ENCODE data around the gene KRTAP10-9.

GRCh38 chr21:44593598-44594405, 33.1 kb upstream of the KRTAP10-9 start:
- TF ChIP-seq CTCF (optimal IDR thresholded peaks at IDR 0.05 in 1 of 3, IDR thresholded peaks at IDR 0.05 in 1 of 3, conservative IDR thresholded peaks at IDR 0.05 in 1 of 3; ENCODE audit: extremely low read depth in 1 of 3, insufficient read depth in 2 of 3, low read length in 3 of 3) (no peak), EZH2 (IDR thresholded peaks at IDR 0.05; ENCODE audit: low read length) (no peak)
